ENCODE measurements around the gene LRRTM4.

DNA sequence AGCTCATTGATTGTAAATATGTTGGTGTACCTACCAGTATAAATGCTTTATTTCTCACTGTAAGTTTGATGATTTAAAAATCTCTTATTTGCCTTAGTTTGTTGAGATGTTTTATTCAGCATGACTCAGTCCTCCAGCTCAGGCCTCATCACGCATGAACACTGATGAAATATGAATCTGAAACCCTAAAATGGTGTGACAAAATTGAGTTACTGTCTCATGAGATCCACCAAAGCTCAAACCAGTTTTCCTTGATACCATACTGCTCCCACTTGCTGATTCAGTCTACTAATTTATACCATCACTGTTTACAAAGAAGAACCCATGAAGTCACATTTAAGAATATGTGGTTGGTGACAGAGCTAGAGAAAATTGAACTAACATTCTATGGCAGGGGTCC, 524.9 kb downstream of the LRRTM4 start:
- TF ChIP-seq GATAD2B (conservative IDR thresholded peaks at IDR 0.05; ENCODE audit: low read depth) (no peak), POLR2A (IDR thresholded peaks at IDR 0.05; ENCODE audit: low read depth, low read length) (no peak), FOS (IDR thresholded peaks at IDR 0.05; ENCODE audit: borderline replicate concordance, extremely low read depth, insufficient read length) (no peak), EP300 (IDR thresholded peaks at IDR 0.05; ENCODE audit: borderline replicate concordance in 1 of 2, control insufficient read depth in 1 of 2, low read depth in 2 of 2, low read length in 2 of 2) (no peak), E2F4 (IDR thresholded peaks at IDR 0.05; ENCODE audit: low read depth, low read length) (no peak), CBX5 (IDR thresholded peaks at IDR 0.05; ENCODE audit: low read depth) (no peak), POLR2AphosphoS2 (IDR thresholded peaks at IDR 0.05; ENCODE audit: low read depth, low read length) (no peak), MAX (IDR thresholded peaks at IDR 0.05; ENCODE audit: low read depth, low read length) (no peak), TBL1XR1 (IDR thresholded peaks at IDR 0.05; ENCODE audit: low read depth, low read length) (no peak)
- TF ChIP-seq, protein P1, sequence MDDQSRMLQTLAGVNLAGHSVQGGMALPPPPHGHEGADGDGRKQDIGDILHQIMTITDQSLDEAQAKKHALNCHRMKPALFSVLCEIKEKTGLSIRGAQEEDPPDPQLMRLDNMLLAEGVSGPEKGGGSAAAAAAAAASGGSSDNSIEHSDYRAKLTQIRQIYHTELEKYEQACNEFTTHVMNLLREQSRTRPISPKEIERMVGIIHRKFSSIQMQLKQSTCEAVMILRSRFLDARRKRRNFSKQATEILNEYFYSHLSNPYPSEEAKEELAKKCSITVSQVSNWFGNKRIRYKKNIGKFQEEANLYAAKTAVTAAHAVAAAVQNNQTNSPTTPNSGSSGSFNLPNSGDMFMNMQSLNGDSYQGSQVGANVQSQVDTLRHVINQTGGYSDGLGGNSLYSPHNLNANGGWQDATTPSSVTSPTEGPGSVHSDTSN (IDR thresholded peaks at IDR 0.05; ENCODE audit: insufficient replicate concordance, low read depth, low read length), result no peak
- TF ChIP-seq, protein P2, sequence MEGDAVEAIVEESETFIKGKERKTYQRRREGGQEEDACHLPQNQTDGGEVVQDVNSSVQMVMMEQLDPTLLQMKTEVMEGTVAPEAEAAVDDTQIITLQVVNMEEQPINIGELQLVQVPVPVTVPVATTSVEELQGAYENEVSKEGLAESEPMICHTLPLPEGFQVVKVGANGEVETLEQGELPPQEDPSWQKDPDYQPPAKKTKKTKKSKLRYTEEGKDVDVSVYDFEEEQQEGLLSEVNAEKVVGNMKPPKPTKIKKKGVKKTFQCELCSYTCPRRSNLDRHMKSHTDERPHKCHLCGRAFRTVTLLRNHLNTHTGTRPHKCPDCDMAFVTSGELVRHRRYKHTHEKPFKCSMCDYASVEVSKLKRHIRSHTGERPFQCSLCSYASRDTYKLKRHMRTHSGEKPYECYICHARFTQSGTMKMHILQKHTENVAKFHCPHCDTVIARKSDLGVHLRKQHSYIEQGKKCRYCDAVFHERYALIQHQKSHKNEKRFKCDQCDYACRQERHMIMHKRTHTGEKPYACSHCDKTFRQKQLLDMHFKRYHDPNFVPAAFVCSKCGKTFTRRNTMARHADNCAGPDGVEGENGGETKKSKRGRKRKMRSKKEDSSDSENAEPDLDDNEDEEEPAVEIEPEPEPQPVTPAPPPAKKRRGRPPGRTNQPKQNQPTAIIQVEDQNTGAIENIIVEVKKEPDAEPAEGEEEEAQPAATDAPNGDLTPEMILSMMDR (IDR thresholded peaks at IDR 0.05 in 2 of 3, conservative IDR thresholded peaks at IDR 0.05 in 1 of 3; ENCODE audit: control insufficient read depth in 2 of 3, extremely low read depth in 1 of 3, insufficient read depth in 1 of 3, low read depth in 3 of 3, low read length in 3 of 3), result no peak
- TF ChIP-seq, protein P3, sequence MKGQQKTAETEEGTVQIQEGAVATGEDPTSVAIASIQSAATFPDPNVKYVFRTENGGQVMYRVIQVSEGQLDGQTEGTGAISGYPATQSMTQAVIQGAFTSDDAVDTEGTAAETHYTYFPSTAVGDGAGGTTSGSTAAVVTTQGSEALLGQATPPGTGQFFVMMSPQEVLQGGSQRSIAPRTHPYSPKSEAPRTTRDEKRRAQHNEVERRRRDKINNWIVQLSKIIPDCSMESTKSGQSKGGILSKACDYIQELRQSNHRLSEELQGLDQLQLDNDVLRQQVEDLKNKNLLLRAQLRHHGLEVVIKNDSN (IDR thresholded peaks at IDR 0.05; ENCODE audit: borderline replicate concordance, extremely low read length, insufficient read depth, low read depth, low read length), result no peak

Measured in GM12878 (cell line).